Gastrocnemius medialis (tissue), 4 donors: ENCODE measurements around the gene FGFBP2. TPM values are rescaled to one million over a fixed set of nuclear protein-coding genes. Genes with fewer than 3 reads are reported as not detected.

Experiments used
- ATAC-seq, 2 donors: fragments of 150-250 bp; one replicate each; pipeline ENCODE4 v1.9.1; 2016
- DNase-seq, 2 donors: peaks; one replicate each; pipeline ENCODE4 v3.0.0-alpha.2; 2019
- H3K27ac ChIP-seq, 4 donors: fragments of 200-600 bp; sonication (generic); 1 replicate in 1 of 4; 2 replicates in 3 of 4; pipeline ENCODE4 v1.5.1; 2016 to 2018; ENCODE audit warnings: mild to moderate bottlenecking in 2 of 4, moderate library complexity in 1 of 4
- H3K27me3 ChIP-seq, 3 donors: fragments of 200-600 bp; sonication (generic) in 2 of 3; 1 replicate in 1 of 3; 2 replicates in 2 of 3; pipeline versions ENCODE4 v1.5.1 to v1.6.0; 2016 to 2019; ENCODE audit warnings: mild to moderate bottlenecking in 1 of 3, moderate library complexity in 1 of 3
- H3K36me3 ChIP-seq, 2 donors: fragments of 200-600 bp; sonication (generic) in 1 of 2; one replicate each; pipeline ENCODE4 v1.5.1; 2017 to 2018
- H3K4me1 ChIP-seq, 2 donors: fragments of 200-600 bp; sonication (generic) in 1 of 2; one replicate each; pipeline ENCODE4 v1.5.1; 2016 to 2017; ENCODE audit warnings: mild to moderate bottlenecking in 2 of 2
- H3K4me3 ChIP-seq, 4 donors: fragments of 200-600 bp; sonication (generic) in 3 of 4; 1 replicate in 1 of 4; 2 replicates in 3 of 4; pipeline ENCODE4 v1.5.1; 2016 to 2019; ENCODE audit warnings: mild to moderate bottlenecking in 2 of 4
- H3K9me3 ChIP-seq, 3 donors: fragments of 200-600 bp; sonication (generic) in 2 of 3; 1 replicate in 1 of 3; 2 replicates in 2 of 3; pipeline ENCODE4 v1.5.1; 2016 to 2019
- POLR2A ChIP-seq, 2 donors: fragments of 450-650 bp; IDR thresholded peaks; one replicate each; pipeline ENCODE4 v1.6.1; 2017; ENCODE audit warnings: antibody characterized with exemption in 2 of 2, mild to moderate bottlenecking in 2 of 2, moderate library complexity in 2 of 2
- in situ Hi-C, 4 donors: fragments of 200-750 bp; cut with MboI; loops; one replicate each; pipeline versions ENCODE4 v1.15.0 to v1.8.0; 2017; ENCODE audit warnings: low sequenced_read_pairs in 4 of 4
- intact Hi-C: fragments of 100-400 bp; cut with DNase I; formaldehyde crosslinking; loops from one replicate; pipeline ENCODE4 v1.15.1; 2023; ENCODE audit warnings: low total_unique reads
- total RNA-seq, 4 donors: library from RNA; depleted of rRNA; stranded (reverse); fragments of >200 nt; gene quantifications; one replicate each; pipeline versions ENCODE4 v1.1.0 to v1.2.3, GENCODE V29; 2016
- TF ChIP-seq, protein P1 (sequence below), 5 experiments: fragments of 450-650 bp in 3 of 5; fragments of 200-600 bp in 2 of 5; sonication (generic) in 2 of 5; IDR thresholded peaks in 4 of 5; conservative IDR thresholded peaks in 1 of 5; 1 replicate in 4 of 5; 2 replicates in 1 of 5; pipeline ENCODE4 v1.5.1; 2016 to 2019; ENCODE audit warnings: antibody characterized with exemption in 5 of 5, mild to moderate bottlenecking in 3 of 5, moderate library complexity in 3 of 5

Gene FGFBP2
- total RNA-seq, 4 donors from 2014 or later: 0.31 to 2.9 (median 1.1) TPM; not detected in 1

- no peak overlapping the region for H3K27ac ChIP-seq
- TF ChIP-seq, protein P1, sequence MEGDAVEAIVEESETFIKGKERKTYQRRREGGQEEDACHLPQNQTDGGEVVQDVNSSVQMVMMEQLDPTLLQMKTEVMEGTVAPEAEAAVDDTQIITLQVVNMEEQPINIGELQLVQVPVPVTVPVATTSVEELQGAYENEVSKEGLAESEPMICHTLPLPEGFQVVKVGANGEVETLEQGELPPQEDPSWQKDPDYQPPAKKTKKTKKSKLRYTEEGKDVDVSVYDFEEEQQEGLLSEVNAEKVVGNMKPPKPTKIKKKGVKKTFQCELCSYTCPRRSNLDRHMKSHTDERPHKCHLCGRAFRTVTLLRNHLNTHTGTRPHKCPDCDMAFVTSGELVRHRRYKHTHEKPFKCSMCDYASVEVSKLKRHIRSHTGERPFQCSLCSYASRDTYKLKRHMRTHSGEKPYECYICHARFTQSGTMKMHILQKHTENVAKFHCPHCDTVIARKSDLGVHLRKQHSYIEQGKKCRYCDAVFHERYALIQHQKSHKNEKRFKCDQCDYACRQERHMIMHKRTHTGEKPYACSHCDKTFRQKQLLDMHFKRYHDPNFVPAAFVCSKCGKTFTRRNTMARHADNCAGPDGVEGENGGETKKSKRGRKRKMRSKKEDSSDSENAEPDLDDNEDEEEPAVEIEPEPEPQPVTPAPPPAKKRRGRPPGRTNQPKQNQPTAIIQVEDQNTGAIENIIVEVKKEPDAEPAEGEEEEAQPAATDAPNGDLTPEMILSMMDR (IDR thresholded peaks at IDR 0.05 in 4 of 5, conservative IDR thresholded peaks at IDR 0.05 in 1 of 5): no peak
- TF ChIP-seq POLR2A (IDR thresholded peaks at IDR 0.05): no peak
- in situ Hi-C loops (loop anchor here in 3 of 4 donors (5.0 to 25.0 kb wide), 5 partner anchors 67 to 464 kb away; no protein-coding TSS in a partner anchor), intact Hi-C loops (no loop called here)
- no peak overlapping the region for H3K4me3 ChIP-seq
- H3K36me3 ChIP-seq: no peaks in the 10 kb centered on the region
- no peaks in the 10 kb centered on the region for H3K9me3 ChIP-seq
- ATAC-seq (no peak), DNase-seq (no peak)
- H3K4me1 ChIP-seq: no peaks in the 10 kb centered on the region
- H3K27me3 ChIP-seq: no peaks in the 10 kb centered on the region
These were observed 11.2 kb downstream of the FGFBP2 start for GRCh38 chr4:15951781-15952180.

DNA sequence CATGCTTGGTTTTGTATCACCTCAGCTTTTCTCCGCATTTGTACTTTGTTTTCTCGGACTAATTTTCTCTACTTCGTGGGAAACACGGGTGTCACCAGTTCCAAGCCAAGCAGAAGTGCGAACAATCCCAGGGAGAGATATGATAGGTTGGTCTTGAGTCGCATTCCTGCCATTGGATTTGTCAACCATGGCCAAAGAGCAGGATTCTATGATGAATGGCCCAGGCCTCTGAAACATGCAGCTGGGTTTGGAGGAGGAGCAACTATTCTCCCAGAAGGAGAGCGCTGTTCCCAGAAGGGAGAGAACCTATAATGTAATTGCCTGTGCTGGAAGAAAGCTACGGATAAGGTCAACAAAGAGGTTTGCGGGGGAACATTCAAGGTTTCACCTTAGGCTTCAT lies 14.1 kb downstream of the FGFBP2 start:
- no peak overlapping the region for H3K4me3 ChIP-seq
- no peaks in the 10 kb centered on the region for H3K27me3 ChIP-seq
- H3K36me3 ChIP-seq: no peaks in the 10 kb centered on the region
- intact Hi-C loops (no loop called here), in situ Hi-C loops (no loop called here)
- DNase-seq (no peak), ATAC-seq (no peak)
- no peaks in the 10 kb centered on the region for H3K4me1 ChIP-seq
- H3K27ac ChIP-seq: no peak overlapping the region
- H3K9me3 ChIP-seq: no peaks in the 10 kb centered on the region
- TF ChIP-seq, protein P1 (IDR thresholded peaks at IDR 0.05 in 4 of 5, conservative IDR thresholded peaks at IDR 0.05 in 1 of 5): no peak
- TF ChIP-seq POLR2A (IDR thresholded peaks at IDR 0.05): no peak

DNA sequence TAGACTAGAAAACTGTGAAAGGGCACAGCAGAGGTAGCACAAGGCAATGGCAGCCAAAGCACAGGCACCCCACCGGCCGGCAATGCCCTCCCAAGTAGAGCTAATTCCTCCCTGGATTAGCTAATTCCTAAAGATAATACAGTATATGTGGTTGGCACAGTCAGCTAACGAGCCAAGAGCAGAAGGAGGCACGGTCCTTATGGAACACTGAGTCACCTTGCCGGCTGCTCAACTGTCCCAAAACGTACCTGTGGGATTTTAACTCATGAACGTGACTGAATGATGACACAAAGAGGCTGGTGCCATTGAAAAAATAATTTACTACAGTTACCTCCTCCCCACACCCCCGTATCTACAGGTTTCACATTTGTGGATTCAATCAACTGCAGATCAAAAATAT lies 15.3 kb downstream of the FGFBP2 start:
- in situ Hi-C loops (no loop called here), intact Hi-C loops (no loop called here)
- TF ChIP-seq POLR2A (IDR thresholded peaks at IDR 0.05): no peak
- TF ChIP-seq, protein P1 (IDR thresholded peaks at IDR 0.05 in 4 of 5, conservative IDR thresholded peaks at IDR 0.05 in 1 of 5): no peak
- Histone ChIP-seq H3K36me3 (no peaks in the 10 kb centered on the region), H3K27me3 (no peaks in the 10 kb centered on the region), H3K27ac (no peak overlapping the region), H3K9me3 (no peaks in the 10 kb centered on the region), H3K4me1 (no peaks in the 10 kb centered on the region), H3K4me3 (no peak overlapping the region)
- ATAC-seq: no peak
- DNase-seq: no peak

GRCh38 chr4:15945516-15945915 lies 17.5 kb downstream of the FGFBP2 start:
- in situ Hi-C loops: no loop called here
- no peak for DNase-seq
- TF ChIP-seq POLR2A (IDR thresholded peaks at IDR 0.05): no peak
- TF ChIP-seq, protein P1 (IDR thresholded peaks at IDR 0.05 in 4 of 5, conservative IDR thresholded peaks at IDR 0.05 in 1 of 5): no peak

DNA sequence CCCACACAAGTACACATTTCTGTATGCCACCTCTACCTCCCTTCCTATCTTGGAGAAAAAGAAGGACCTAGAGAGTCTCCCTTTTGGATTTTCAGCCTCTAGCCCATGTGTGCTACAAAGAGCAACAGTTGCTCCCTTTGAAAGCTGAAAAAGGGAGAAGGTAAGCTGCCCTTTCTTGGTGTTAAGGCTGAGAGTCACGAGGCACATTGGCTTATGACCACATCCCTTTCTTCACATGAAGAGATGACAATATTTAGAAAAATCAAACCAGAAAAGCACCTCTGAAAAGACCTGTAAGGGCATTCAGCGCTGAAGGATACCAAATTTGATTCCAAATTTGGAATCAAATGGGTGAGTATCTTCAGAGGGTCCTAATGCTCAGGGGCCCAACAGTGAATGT lies 18.1 kb downstream of the FGFBP2 start:
- H3K36me3 ChIP-seq: no peaks in the 10 kb centered on the region
- H3K4me1 ChIP-seq: no peaks in the 10 kb centered on the region
- in situ Hi-C loops: no loop called here
- no peak for ATAC-seq
- H3K4me3 ChIP-seq: no peak overlapping the region
- intact Hi-C loops: no loop called here
- TF ChIP-seq, protein P1 (IDR thresholded peaks at IDR 0.05 in 4 of 5, conservative IDR thresholded peaks at IDR 0.05 in 1 of 5): no peak
- TF ChIP-seq POLR2A (IDR thresholded peaks at IDR 0.05): no peak
- H3K27me3 ChIP-seq: no peaks in the 10 kb centered on the region
- H3K27ac ChIP-seq: no peak overlapping the region
- DNase-seq: no peak
- no peaks in the 10 kb centered on the region for H3K9me3 ChIP-seq

More at GRCh38 chr4:15945516-15945915, 17.5 kb downstream of the FGFBP2 start:
- Histone ChIP-seq H3K4me3 (no peak overlapping the region), H3K4me1 (no peaks in the 10 kb centered on the region), H3K9me3 (no peaks in the 10 kb centered on the region), H3K27ac (no peak overlapping the region), H3K27me3 (no peaks in the 10 kb centered on the region), H3K36me3 (no peaks in the 10 kb centered on the region)
- intact Hi-C loops: no loop called here
- ATAC-seq: no peak
